Psoas muscle (tissue), 8 donors: ENCODE results near the gene LGALSL. TPM values are rescaled to one million over a fixed set of nuclear protein-coding genes. Genes with fewer than 3 reads are reported as not detected.

Source experiments
- ATAC-seq, 4 donors: fragments of 200-7000 bp; cut with Tn5 transposase; one replicate each; pipeline ENCODE4 v1.9.1; 2020; ENCODE audit warnings: moderate library complexity in 3 of 4, mild to moderate bottlenecking in 2 of 4
- DNase-seq, 2 donors: peaks; one replicate each; pipeline ENCODE4 v3.0.0-alpha.2; 2020
- H3K27ac ChIP-seq: fragments of 200-600 bp; one replicate; pipeline ENCODE4 v1.8.0; 2022
- H3K27me3 ChIP-seq, 3 donors: fragments of 200-600 bp in 1 of 3; one replicate each; pipeline versions ENCODE4 v1.6.1 to v1.8.0; 2013 to 2022; ENCODE audit warnings: low read length in 2 of 3, mild to moderate bottlenecking in 2 of 3, moderate library complexity in 1 of 3; ENCODE audit not compliant: insufficient read depth in 3 of 3
- H3K36me3 ChIP-seq, 2 donors: fragments of 200-600 bp in 1 of 2; one replicate each; pipeline versions ENCODE4 v1.6.1 to v1.8.0; 2013 to 2022; ENCODE audit warnings: low read depth in 1 of 2, mild to moderate bottlenecking in 1 of 2, moderate library complexity in 1 of 2; ENCODE audit not compliant: insufficient read depth in 1 of 2
- H3K4me1 ChIP-seq: fragments of 200-600 bp; one replicate; pipeline ENCODE4 v1.8.0; 2022
- H3K4me3 ChIP-seq: fragments of 200-600 bp; one replicate; pipeline ENCODE4 v1.8.0; 2022; ENCODE audit warnings: mild to moderate bottlenecking
- H3K9me3 ChIP-seq: fragments of 200-600 bp; one replicate; pipeline ENCODE4 v1.8.0; 2022
- CTCF ChIP-seq: fragments of 200-600 bp; IDR thresholded peaks from one replicate; pipeline ENCODE4 v1.8.0; 2022; ENCODE audit warnings: antibody characterized with exemption
- WGBS, 3 donors: extraction: QIAGEN DNeasy Blood & Tissue Kit; methylation state at CpG; one replicate each; pipeline versions ENCODE4 v1.1.6 to v1.1.7; 2013; 5-methylcytosine and 5-hydroxymethylcytosine counted together
- intact Hi-C, 2 donors: fragments of 100-400 bp; cut with DNase I; formaldehyde crosslinking; loops; one replicate each; pipeline versions ENCODE4 v1.11.0 to v1.14.2; 2022
- polyA plus RNA-seq, 3 donors: library from polyadenylated mRNA; stranded (reverse); fragments of 200-250 nt; gene quantifications; one replicate each; pipeline ENCODE4 v1.2.3, GENCODE V29; 2013
- total RNA-seq, 4 donors: library from RNA; stranded (reverse); fragmentation: NEBNext Ultra II Directional in 2 of 4; extraction: Animal tissue kit (Norgen Biotek cat#: 25700) in 2 of 4; gene quantifications; one replicate each; pipeline versions ENCODE4 v1.2.1 to v1.2.4, GENCODE V29; 2021 to 2023
- donor health status: healthy with polysubstance abuse.
- donor health status: DM: no; HTN: no; CAD: no; lungs with moderate emphysema.
- donor health status: Bipolar disorder and iron deficiency.
- donor health status: healthy.
- donor health status: DM: yes; HTN: yes; CAD: no.
- donor health status: DM: no; HTN: no; CAD: no.
- donor health status: DM: no; HTN: no; CAD: no.
- donor health status: DM: yes; HTN: yes; CAD: no.

The LGALSL gene
- total and polyA plus RNA-seq, 7 donors: 3.6 to 30.9 (median 11.4) TPM

GRCh38 chr2:64419596-64420165 is 34.3 kb upstream of the LGALSL start:
- Histone ChIP-seq H3K27ac (peak overlapping the region; percentile 83), H3K9me3 (no peaks in the 10 kb centered on the region), H3K4me1 (peaks cover 34% of the 10 kb centered on the region), H3K27me3 (no peaks in the 10 kb centered on the region), H3K4me3 (no peak overlapping the region), H3K36me3 (no peaks in the 10 kb centered on the region)
- DNase-seq: no peak
- intact Hi-C loops: no loop called here
- no peak for TF ChIP-seq CTCF
- peak in 3 of 4 donors; percentile 12 to 36 (median 21) for ATAC-seq
- 50 to 72% (median 62%) methylated on average over 2 of the region's 2 CpGs for WGBS, 3 donors

GRCh38 chr2:64420677-64421076 is 33.3 kb upstream of the LGALSL start:
- no peaks in the 10 kb centered on the region for H3K9me3 ChIP-seq
- no peak for DNase-seq
- H3K4me1 ChIP-seq: peaks cover 35% of the 10 kb centered on the region
- TF ChIP-seq CTCF: no peak
- H3K27ac ChIP-seq: peak overlapping the region; percentile 83
- peak; percentile 29 to 84 (median 56) for ATAC-seq
- no peaks in the 10 kb centered on the region for H3K36me3 ChIP-seq
- no peak overlapping the region for H3K4me3 ChIP-seq
- intact Hi-C loops: no loop called here
- H3K27me3 ChIP-seq: no peaks in the 10 kb centered on the region

GRCh38 chr2:64421201-64421600 is 32.8 kb upstream of the LGALSL start:
- Histone ChIP-seq H3K9me3 (no peaks in the 10 kb centered on the region), H3K4me3 (peak overlapping the region; percentile 9), H3K27ac (peak overlapping the region; percentile 83), H3K36me3 (no peaks in the 10 kb centered on the region), H3K4me1 (peaks cover 40% of the 10 kb centered on the region), H3K27me3 (no peaks in the 10 kb centered on the region)
- 33 to 41% (median 35%) methylated on average over 5 of the region's 5 CpGs for WGBS, 3 donors
- DNase-seq (no peak), ATAC-seq (peak in 2 of 4 donors; percentile 47 to 64)
- TF ChIP-seq CTCF: no peak
- intact Hi-C loops: no loop called here

- WGBS, 3 donors: 25 to 32% (median 25%) methylated on average over 1 of the region's 1 CpG
- Histone ChIP-seq H3K27me3 (no peaks in the 10 kb centered on the region), H3K4me1 (peaks cover 52% of the 10 kb centered on the region), H3K9me3 (no peaks in the 10 kb centered on the region), H3K36me3 (no peaks in the 10 kb centered on the region), H3K27ac (peak overlapping the region; percentile 83), H3K4me3 (no peak overlapping the region)
- ATAC-seq (peak; percentile 36 to 84 (median 58)), DNase-seq (peak in 1 of 2 donors; percentile 29)
- TF ChIP-seq CTCF: no peak
- intact Hi-C loops: no loop called here
Measured at GRCh38 chr2:64422466-64422865, 31.5 kb upstream of the LGALSL start.

- Histone ChIP-seq H3K27ac (no peak overlapping the region), H3K4me1 (peaks cover 52% of the 10 kb centered on the region), H3K36me3 (no peaks in the 10 kb centered on the region), H3K4me3 (no peak overlapping the region), H3K9me3 (no peaks in the 10 kb centered on the region), H3K27me3 (no peaks in the 10 kb centered on the region)
- no peak for ATAC-seq
- intact Hi-C loops: no loop called here
- no peak for DNase-seq
- TF ChIP-seq CTCF: no peak
Measured at GRCh38 chr2:64423303-64423702, 30.7 kb upstream of the LGALSL start.
